Measurements from ENCODE around the gene C2orf92.

- TF ChIP-seq TRIM28 (IDR thresholded peaks at IDR 0.05; ENCODE audit: borderline replicate concordance, low read length) (no peak), ZNF311 (tag by site-specific recombination; IDR thresholded peaks at IDR 0.05; ENCODE audit: borderline replicate concordance) (no peak), ZNF48 (tag by site-specific recombination; IDR thresholded peaks at IDR 0.05) (no peak), ZNF660 (tag by site-specific recombination; IDR thresholded peaks at IDR 0.05) (no peak), ZBTB21 (tag by site-specific recombination; IDR thresholded peaks at IDR 0.05) (no peak), CTCF (tag by site-specific recombination; IDR thresholded peaks at IDR 0.05) (no peak), RBAK (tag by site-specific recombination; IDR thresholded peaks at IDR 0.05) (no peak)
Measured at GRCh38 chr2:97701851-97702465, 32.4 kb downstream of the C2orf92 start.
